ENCODE measurements around the gene PON2.
"Not testable (repeated sequence)": the region's sequence is repeated elsewhere in the genome, so short reads cannot be mapped to it uniquely, and the experiment has no call there.

The PON2 gene

GRCh38 chr7:95398155-95398940 lies 36.5 kb downstream of the PON2 start:
- peak; percentile 32 for DNase-seq

- no peak for DNase-seq
These were observed 37.4 kb downstream of the PON2 start for GRCh38 chr7:95397381-95397780.

GRCh38 chr7:95396136-95397032 lies 38.4 kb downstream of the PON2 start, which contains the start of gene PON3:
TSS of gene PON3 (minus strand) at chr7:95396375. CDS start at chr7:95396350, 25 bp downstream.
- no peak for DNase-seq

- DNase-seq, result no peak
These were observed 39.1 kb downstream of the PON2 start for GRCh38 chr7:95395755-95396135.

- DNase-seq, result no peak
These were observed 40.5 kb downstream of the PON2 start for GRCh38 chr7:95394370-95394769.

- DNase-seq, result no peak
These were observed 43.1 kb downstream of the PON2 start for GRCh38 chr7:95391761-95392160.

- DNase-seq, result no peak
These were observed 45.3 kb downstream of the PON2 start for GRCh38 chr7:95389516-95389915.

- DNase-seq, result not testable (repeated sequence)
These were observed 55.4 kb downstream of the PON2 start for GRCh38 chr7:95379457-95379856.

- DNase-seq, result no peak
These were observed 58.0 kb downstream of the PON2 start for GRCh38 chr7:95376632-95377400.

- DNase-seq, result no peak
These were observed 59.1 kb downstream of the PON2 start for GRCh38 chr7:95375591-95376257.

- DNase-seq, result no peak
These were observed 61.5 kb downstream of the PON2 start for GRCh38 chr7:95373323-95373722.

- DNase-seq, result no peak
These were observed 66.6 kb downstream of the PON2 start for GRCh38 chr7:95368235-95368634.

- peak; percentile 27 for DNase-seq
These were observed 67.2 kb downstream of the PON2 start for GRCh38 chr7:95367606-95368005.

- DNase-seq, result no peak
These were observed 69.7 kb downstream of the PON2 start for GRCh38 chr7:95365151-95365550.

- DNase-seq, result no peak
These were observed 77.2 kb downstream of the PON2 start for GRCh38 chr7:95357623-95358022.
